GM23338 (cell line): Measurements from ENCODE around the gene TRAF3IP3. TPM values are rescaled to one million over a fixed set of nuclear protein-coding genes. Genes with fewer than 3 reads are reported as not detected.

Experiments
- EZH2 ChIP-seq: fragments of 200-600 bp; sonication (generic); IDR thresholded peaks from one replicate; pipeline ENCODE4 v1.8.0; 2017; ENCODE audit warnings: antibody characterized with exemption, mild to moderate bottlenecking, low read depth; ENCODE audit not compliant: unreplicated experiment
- JUNB ChIP-seq: IDR thresholded peaks from one replicate; pipeline ENCODE4 v1.6.1; 2016; ENCODE audit warnings: antibody characterized with exemption; ENCODE audit not compliant: unreplicated experiment
- NANOG ChIP-seq: IDR thresholded peaks from 2 replicates; pipeline ENCODE4 v1.6.1; 2016; ENCODE audit warnings: antibody characterized with exemption, borderline replicate concordance
- POLR2AphosphoS5 ChIP-seq: IDR thresholded peaks from 2 replicates; pipeline ENCODE4 v1.6.1; 2016; ENCODE audit warnings: antibody characterized with exemption, low read depth
- STAT1 ChIP-seq: IDR thresholded peaks from one replicate; pipeline ENCODE4 v1.6.1; 2016; ENCODE audit warnings: antibody characterized with exemption; ENCODE audit not compliant: unreplicated experiment
- polyA plus RNA-seq: library from polyadenylated mRNA; unstranded; fragments of >200 nt; fragmentation: Nextera tagmentation; extraction: Ambion mirVana; gene quantifications from 2 replicates; pipeline ENCODE4 v1.2.1, GENCODE V29; 2016
- total RNA-seq: library from RNA; depleted of rRNA; stranded (reverse); fragments of >200 nt; shearing (Covaris generic); gene quantifications from 2 replicates; pipeline ENCODE4 v1.2.3, GENCODE V29; 2014; rRNA removed
- TF ChIP-seq, protein P1 (sequence below): fragments of 250-450 bp; sonication (Bioruptor Pico); IDR thresholded peaks from 2 replicates; pipeline ENCODE4 v1.5.0; 2020; ENCODE audit warnings: mild to moderate bottlenecking, moderate library complexity
- TF ChIP-seq, protein P2 (sequence below), 2 experiments: fragments of 200-600 bp in 1 of 2; sonication (generic) in 1 of 2; conservative IDR thresholded peaks; 2 replicates each; pipeline versions ENCODE4 v1.5.1 to v1.6.1; 2016 to 2017; ENCODE audit warnings: antibody characterized with exemption in 2 of 2, low read depth in 2 of 2, mild to moderate bottlenecking in 2 of 2, moderate library complexity in 1 of 2

Gene TRAF3IP3
- total and polyA plus RNA-seq, 2 experiments from 2014 or later: not detected

DNA sequence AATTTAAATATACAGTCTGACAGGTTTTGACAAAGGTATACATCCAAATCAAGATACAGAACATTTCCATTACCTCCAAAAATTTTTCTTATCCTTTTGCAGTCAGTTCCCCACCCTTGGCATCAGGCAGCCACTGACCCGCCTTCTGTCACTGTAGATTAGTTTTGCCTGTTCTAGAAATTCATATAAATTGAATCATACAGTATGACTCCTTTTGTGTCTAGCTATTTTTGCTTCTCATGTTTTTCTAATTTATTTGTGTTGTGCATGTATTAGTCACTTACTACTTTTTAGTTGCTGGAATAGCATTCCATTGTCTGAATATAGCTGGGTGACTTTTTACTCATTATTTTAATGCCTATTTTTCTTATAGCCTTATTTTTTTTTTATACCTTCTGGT, 75.8 kb downstream of the TRAF3IP3 start (continued):
- TF ChIP-seq, protein P1, sequence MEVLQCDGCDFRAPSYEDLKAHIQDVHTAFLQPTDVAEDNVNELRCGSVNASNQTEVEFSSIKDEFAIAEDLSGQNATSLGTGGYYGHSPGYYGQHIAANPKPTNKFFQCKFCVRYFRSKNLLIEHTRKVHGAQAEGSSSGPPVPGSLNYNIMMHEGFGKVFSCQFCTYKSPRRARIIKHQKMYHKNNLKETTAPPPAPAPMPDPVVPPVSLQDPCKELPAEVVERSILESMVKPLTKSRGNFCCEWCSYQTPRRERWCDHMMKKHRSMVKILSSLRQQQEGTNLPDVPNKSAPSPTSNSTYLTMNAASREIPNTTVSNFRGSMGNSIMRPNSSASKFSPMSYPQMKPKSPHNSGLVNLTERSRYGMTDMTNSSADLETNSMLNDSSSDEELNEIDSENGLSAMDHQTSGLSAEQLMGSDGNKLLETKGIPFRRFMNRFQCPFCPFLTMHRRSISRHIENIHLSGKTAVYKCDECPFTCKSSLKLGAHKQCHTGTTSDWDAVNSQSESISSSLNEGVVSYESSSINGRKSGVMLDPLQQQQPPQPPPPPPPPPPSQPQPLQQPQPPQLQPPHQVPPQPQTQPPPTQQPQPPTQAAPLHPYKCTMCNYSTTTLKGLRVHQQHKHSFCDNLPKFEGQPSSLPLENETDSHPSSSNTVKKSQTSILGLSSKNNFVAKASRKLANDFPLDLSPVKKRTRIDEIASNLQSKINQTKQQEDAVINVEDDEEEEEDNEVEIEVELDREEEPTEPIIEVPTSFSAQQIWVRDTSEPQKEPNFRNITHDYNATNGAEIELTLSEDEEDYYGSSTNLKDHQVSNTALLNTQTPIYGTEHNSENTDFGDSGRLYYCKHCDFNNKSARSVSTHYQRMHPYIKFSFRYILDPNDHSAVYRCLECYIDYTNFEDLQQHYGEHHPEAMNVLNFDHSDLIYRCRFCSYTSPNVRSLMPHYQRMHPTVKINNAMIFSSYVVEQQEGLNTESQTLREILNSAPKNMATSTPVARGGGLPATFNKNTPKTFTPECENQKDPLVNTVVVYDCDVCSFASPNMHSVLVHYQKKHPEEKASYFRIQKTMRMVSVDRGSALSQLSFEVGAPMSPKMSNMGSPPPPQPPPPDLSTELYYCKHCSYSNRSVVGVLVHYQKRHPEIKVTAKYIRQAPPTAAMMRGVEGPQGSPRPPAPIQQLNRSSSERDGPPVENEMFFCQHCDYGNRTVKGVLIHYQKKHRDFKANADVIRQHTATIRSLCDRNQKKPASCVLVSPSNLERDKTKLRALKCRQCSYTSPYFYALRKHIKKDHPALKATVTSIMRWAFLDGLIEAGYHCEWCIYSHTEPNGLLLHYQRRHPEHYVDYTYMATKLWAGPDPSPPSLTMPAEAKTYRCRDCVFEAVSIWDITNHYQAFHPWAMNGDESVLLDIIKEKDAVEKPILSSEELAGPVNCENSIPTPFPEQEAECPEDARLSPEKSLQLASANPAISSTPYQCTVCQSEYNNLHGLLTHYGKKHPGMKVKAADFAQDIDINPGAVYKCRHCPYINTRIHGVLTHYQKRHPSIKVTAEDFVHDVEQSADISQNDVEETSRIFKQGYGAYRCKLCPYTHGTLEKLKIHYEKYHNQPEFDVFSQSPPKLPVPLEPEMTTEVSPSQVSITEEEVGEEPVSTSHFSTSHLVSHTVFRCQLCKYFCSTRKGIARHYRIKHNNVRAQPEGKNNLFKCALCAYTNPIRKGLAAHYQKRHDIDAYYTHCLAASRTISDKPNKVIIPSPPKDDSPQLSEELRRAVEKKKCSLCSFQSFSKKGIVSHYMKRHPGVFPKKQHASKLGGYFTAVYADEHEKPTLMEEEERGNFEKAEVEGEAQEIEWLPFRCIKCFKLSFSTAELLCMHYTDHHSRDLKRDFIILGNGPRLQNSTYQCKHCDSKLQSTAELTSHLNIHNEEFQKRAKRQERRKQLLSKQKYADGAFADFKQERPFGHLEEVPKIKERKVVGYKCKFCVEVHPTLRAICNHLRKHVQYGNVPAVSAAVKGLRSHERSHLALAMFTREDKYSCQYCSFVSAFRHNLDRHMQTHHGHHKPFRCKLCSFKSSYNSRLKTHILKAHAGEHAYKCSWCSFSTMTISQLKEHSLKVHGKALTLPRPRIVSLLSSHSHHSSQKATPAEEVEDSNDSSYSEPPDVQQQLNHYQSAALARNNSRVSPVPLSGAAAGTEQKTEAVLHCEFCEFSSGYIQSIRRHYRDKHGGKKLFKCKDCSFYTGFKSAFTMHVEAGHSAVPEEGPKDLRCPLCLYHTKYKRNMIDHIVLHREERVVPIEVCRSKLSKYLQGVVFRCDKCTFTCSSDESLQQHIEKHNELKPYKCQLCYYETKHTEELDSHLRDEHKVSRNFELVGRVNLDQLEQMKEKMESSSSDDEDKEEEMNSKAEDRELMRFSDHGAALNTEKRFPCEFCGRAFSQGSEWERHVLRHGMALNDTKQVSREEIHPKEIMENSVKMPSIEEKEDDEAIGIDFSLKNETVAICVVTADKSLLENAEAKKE (CRISPR knock-in tag): no peak
- TF ChIP-seq JUNB: no peak
- TF ChIP-seq NANOG: no peak
- TF ChIP-seq, protein P2, sequence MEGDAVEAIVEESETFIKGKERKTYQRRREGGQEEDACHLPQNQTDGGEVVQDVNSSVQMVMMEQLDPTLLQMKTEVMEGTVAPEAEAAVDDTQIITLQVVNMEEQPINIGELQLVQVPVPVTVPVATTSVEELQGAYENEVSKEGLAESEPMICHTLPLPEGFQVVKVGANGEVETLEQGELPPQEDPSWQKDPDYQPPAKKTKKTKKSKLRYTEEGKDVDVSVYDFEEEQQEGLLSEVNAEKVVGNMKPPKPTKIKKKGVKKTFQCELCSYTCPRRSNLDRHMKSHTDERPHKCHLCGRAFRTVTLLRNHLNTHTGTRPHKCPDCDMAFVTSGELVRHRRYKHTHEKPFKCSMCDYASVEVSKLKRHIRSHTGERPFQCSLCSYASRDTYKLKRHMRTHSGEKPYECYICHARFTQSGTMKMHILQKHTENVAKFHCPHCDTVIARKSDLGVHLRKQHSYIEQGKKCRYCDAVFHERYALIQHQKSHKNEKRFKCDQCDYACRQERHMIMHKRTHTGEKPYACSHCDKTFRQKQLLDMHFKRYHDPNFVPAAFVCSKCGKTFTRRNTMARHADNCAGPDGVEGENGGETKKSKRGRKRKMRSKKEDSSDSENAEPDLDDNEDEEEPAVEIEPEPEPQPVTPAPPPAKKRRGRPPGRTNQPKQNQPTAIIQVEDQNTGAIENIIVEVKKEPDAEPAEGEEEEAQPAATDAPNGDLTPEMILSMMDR (conservative IDR thresholded peaks at IDR 0.05; ENCODE audit: low read depth in 2 of 2): no peak
- no peak for TF ChIP-seq STAT1
- TF ChIP-seq EZH2: no peak
- no peak for TF ChIP-seq POLR2AphosphoS5

Other genes with a start within 250 kb of the TRAF3IP3 start
- 0.76 and 2.8 TPM in 2 replicates for gene CAMK1G, start 172.3 kb upstream of the TRAF3IP3 start, total RNA-seq
- gene CAMK1G, start 172.3 kb upstream of the TRAF3IP3 start, polyA plus RNA-seq: 0.09 and 0.32 TPM in 2 replicates
- 0.52 and 0.93 TPM in 2 replicates for gene LAMB3, start 103.6 kb upstream of the TRAF3IP3 start, total RNA-seq
- 0.05 and 0.19 TPM in 2 replicates for gene LAMB3, start 103.6 kb upstream of the TRAF3IP3 start, polyA plus RNA-seq
- gene G0S2, start 80.6 kb upstream of the TRAF3IP3 start, total RNA-seq: 0.43 and 3.2 TPM in 2 replicates
- 6.0 and 8.2 TPM in 2 replicates for gene G0S2, start 80.6 kb upstream of the TRAF3IP3 start, polyA plus RNA-seq
- gene HSD11B1, start 51.2 kb upstream of the TRAF3IP3 start, total RNA-seq: not detected in 2 replicates
- not detected in 2 replicates for gene HSD11B1, start 51.2 kb upstream of the TRAF3IP3 start, polyA plus RNA-seq
- gene C1orf74, start 28.5 kb downstream of the TRAF3IP3 start, total RNA-seq: 3.9 and 4.6 TPM in 2 replicates
- 2.3 and 2.8 TPM in 2 replicates for gene C1orf74, start 28.5 kb downstream of the TRAF3IP3 start, polyA plus RNA-seq
- 9.3 and 11.7 TPM in 2 replicates for gene IRF6, start 50.1 kb downstream of the TRAF3IP3 start, total RNA-seq
- 4.5 and 4.6 TPM in 2 replicates for gene IRF6, start 50.1 kb downstream of the TRAF3IP3 start, polyA plus RNA-seq
- 6.8 and 8.9 TPM in 2 replicates for gene UTP25, start 71.9 kb downstream of the TRAF3IP3 start, total RNA-seq
- gene UTP25, start 71.9 kb downstream of the TRAF3IP3 start, polyA plus RNA-seq: 2.6 and 3.6 TPM in 2 replicates
- 19.4 and 22.4 TPM in 2 replicates for gene SYT14, start 182.2 kb downstream of the TRAF3IP3 start, total RNA-seq
- gene SYT14, start 182.2 kb downstream of the TRAF3IP3 start, polyA plus RNA-seq: 4.5 and 5.2 TPM in 2 replicates